ENCODE data around the gene HFM1.
"Not testable (repeated sequence)": the region's sequence is repeated elsewhere in the genome, so short reads cannot be mapped to it uniquely, and the experiment has no call there.

Gene HFM1

GRCh38 chr1:91345395-91346005, 59.1 kb downstream of the HFM1 start:
- no peak for DNase-seq

- DNase-seq = no peak
These were observed 66.1 kb downstream of the HFM1 start for GRCh38 chr1:91338501-91338900.

GRCh38 chr1:91335603-91336002, 69.0 kb downstream of the HFM1 start:
- DNase-seq = no peak

- no peak for DNase-seq
These were observed 69.8 kb downstream of the HFM1 start for GRCh38 chr1:91334856-91335255.

- DNase-seq = no peak
These were observed 79.2 kb downstream of the HFM1 start for GRCh38 chr1:91325456-91325855.

- DNase-seq = no peak
These were observed 90.0 kb downstream of the HFM1 start for GRCh38 chr1:91314643-91315042.

GRCh38 chr1:91311672-91312071, 93.0 kb downstream of the HFM1 start:
- no peak for DNase-seq

- no peak for DNase-seq
These were observed 96.1 kb downstream of the HFM1 start for GRCh38 chr1:91308544-91308943.

GRCh38 chr1:91307784-91308409, 96.7 kb downstream of the HFM1 start:
- no peak for DNase-seq

GRCh38 chr1:91303165-91303564, 101.5 kb downstream of the HFM1 start:
- no peak for DNase-seq

GRCh38 chr1:91288843-91289553, 115.6 kb downstream of the HFM1 start:
- not testable (repeated sequence) for DNase-seq

- DNase-seq = not testable (repeated sequence)
These were observed 117.7 kb downstream of the HFM1 start for GRCh38 chr1:91286962-91287317.

GRCh38 chr1:91286259-91286961, 118.2 kb downstream of the HFM1 start:
- not testable (repeated sequence) for DNase-seq

GRCh38 chr1:91283421-91283726, 121.3 kb downstream of the HFM1 start:
- DNase-seq = no peak

- DNase-seq = peak in 1 of 2 experiments; percentile 48
These were observed 121.8 kb downstream of the HFM1 start for GRCh38 chr1:91282695-91283420.

- no peak for DNase-seq
These were observed 122.9 kb downstream of the HFM1 start for GRCh38 chr1:91281782-91282181.

GRCh38 chr1:91278754-91279153, 125.9 kb downstream of the HFM1 start:
- DNase-seq = peak in 1 of 2 experiments; percentile 29

- DNase-seq = no peak
These were observed 130.8 kb downstream of the HFM1 start for GRCh38 chr1:91273875-91274274.

GRCh38 chr1:91261655-91262054, 143.0 kb downstream of the HFM1 start:
- no peak for DNase-seq

GRCh38 chr1:91245435-91245834, 159.2 kb downstream of the HFM1 start:
- no peak for DNase-seq

GRCh38 chr1:91244737-91245136, 159.9 kb downstream of the HFM1 start:
- DNase-seq = no peak

- no peak for DNase-seq
These were observed 161.5 kb downstream of the HFM1 start for GRCh38 chr1:91243171-91243570.

GRCh38 chr1:91234181-91234580, 170.5 kb downstream of the HFM1 start:
- DNase-seq = no peak
